Bronchial smooth muscle cell (primary cell): Measurements from ENCODE around the gene OR8G1. TPM values are rescaled to one million over a fixed set of nuclear protein-coding genes. Genes with fewer than 3 reads are reported as not detected.

Experiments used
- total RNA-seq: library from RNA; depleted of rRNA; stranded (reverse); fragments of >200 nt; gene quantifications from 2 replicates; pipeline ENCODE4 v1.2.1, GENCODE V29; 2014

OR8G1 gene, protein sequence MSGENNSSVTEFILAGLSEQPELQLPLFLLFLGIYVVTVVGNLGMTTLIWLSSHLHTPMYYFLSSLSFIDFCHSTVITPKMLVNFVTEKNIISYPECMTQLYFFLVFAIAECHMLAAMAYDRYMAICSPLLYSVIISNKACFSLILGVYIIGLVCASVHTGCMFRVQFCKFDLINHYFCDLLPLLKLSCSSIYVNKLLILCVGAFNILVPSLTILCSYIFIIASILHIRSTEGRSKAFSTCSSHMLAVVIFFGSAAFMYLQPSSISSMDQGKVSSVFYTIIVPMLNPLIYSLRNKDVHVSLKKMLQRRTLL
- total RNA-seq, result not detected in 2 replicates

DNA sequence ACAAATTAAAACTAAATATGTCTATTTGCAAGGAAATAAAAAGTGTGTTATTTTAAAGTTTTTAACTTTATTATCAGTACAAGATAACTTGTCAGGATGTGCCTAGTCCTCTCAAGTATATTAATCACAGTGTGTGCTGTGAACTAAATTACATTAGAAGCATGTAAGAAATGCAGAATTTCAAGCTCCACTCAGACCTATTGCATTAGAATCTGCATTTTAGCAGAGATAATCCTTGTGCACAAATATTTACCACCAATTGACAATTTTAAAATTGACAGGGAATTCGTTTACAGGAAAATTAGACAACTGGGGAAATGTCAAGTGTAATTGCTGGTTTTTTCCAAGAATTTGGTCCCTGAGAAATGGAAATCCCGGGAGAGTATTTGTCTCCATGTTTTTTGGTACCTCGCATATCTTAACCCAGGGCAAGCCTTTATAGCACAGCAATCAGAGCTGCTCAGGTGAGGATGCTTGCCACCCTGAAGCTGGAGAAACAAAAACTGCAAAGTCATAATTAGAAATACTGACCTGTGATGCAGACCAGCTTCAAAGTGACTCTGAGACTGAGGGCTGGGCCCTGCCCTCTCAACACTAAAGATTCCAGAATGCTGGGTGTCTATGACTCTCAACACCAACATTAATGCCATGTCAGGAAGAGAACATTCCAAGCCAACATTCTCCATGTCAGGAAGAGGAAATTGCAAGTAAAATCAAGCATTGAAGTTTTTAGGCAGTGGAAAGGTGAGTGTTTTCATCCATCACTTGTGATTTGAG lies at the start of gene OR8G1:
Gene OR8G1 (plus strand): TSS at position 475 of the 777 bp plus-strand sequence. CDS start 8,581 bp downstream, outside the sequence.

DNA sequence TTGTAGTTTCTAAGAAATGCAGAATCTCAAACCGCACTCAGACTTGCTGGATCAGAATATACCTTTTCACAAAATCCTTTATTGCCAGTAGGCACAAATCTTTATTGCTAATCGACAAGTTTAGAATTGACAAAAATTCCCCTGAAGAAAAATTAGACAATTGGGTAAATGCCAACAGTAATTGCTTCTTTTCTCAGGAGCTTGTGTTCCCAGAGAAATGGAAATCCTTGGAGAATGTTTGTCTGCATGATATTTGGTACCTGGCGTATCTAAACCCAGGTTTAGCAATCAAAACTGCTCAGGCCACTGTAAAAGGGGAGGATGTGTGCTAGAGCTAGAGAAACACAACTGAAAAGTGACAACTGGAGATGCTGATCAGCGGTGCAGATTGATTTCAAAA lies 15.2 kb downstream of the OR8G1 start, which contains the start of gene OR8G5:
Gene OR8G5 (plus strand): TSS at position 301 of the 400 bp plus-strand sequence. CDS start 8,556 bp downstream, outside the sequence.

Other genes starting within 250 kb of the OR8G1 start
- gene OR10G6, start 245.9 kb upstream of the OR8G1 start, total RNA-seq, result not detected in 2 replicates
- gene OR10G4, start 228.1 kb upstream of the OR8G1 start, total RNA-seq, result not detected in 2 replicates
- not detected in 2 replicates for gene OR10G9, start 218.1 kb upstream of the OR8G1 start, total RNA-seq
- not detected in 2 replicates for gene OR10G8, start 214.3 kb upstream of the OR8G1 start, total RNA-seq
- not detected in 2 replicates for gene OR10G7, start 199.8 kb upstream of the OR8G1 start, total RNA-seq
- gene VWA5A, start 125.6 kb upstream of the OR8G1 start, total RNA-seq, result 20.9 and 25.5 TPM in 2 replicates
- gene OR10D3, start 57.8 kb upstream of the OR8G1 start, total RNA-seq, result not detected in 2 replicates
- gene OR8G5, start 15.3 kb downstream of the OR8G1 start, total RNA-seq, result not detected in 2 replicates
- gene OR8D1, start 72.9 kb downstream of the OR8G1 start, total RNA-seq, result under 0.01 TPM in 1 of 2 replicates, not detected in the other
- not detected in 2 replicates for gene OR8D2, start 79.1 kb downstream of the OR8G1 start, total RNA-seq
- gene OR8B2, start 143.4 kb downstream of the OR8G1 start, total RNA-seq, result not detected in 2 replicates
- not detected in 2 replicates for gene OR8B3, start 157.9 kb downstream of the OR8G1 start, total RNA-seq
- not detected in 2 replicates for gene OR8B4, start 183.8 kb downstream of the OR8G1 start, total RNA-seq
- not detected in 2 replicates for gene OR8B8, start 204.6 kb downstream of the OR8G1 start, total RNA-seq